Measurements from ENCODE around the gene LHX3. TPM values are rescaled to one million over a fixed set of nuclear protein-coding genes. Genes with fewer than 3 reads are reported as not detected.

LHX3 gene
- total RNA-seq, 1 donor: not detected

DNA sequence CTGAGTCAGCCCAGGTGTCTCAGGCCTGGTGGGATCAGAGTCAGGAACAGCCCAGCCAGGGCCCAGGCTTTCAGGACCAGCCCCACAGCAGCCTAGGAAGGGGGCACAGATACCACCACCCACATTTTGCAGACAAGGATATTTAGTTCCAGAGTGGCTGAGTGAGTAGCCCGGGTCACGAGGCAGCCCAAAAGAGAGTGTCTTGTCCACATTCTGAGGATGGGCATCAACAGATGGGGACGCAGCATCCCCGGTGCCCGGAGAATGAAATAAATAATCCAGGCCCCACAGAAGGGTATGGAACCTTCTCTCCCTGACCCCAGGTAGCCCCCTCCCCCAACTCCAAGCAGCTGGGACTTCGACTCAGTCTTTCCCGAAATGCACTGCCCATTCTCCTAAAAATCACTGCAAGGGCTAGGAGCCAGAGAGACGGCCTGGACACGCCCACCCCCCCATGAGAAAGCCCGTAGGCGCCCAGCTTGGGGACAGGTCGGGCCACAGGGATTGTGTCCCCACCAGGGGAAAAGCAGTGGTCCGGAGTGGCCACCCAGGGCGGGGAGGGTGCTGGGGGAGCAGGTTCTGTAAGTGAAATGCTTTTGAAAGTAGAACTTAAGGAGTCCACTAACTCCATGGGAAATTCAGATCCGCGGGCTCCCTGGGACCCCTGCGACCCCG is 6.9 kb downstream of the LHX3 start:
- Histone ChIP-seq H3K4me1 (ENCODE audit: insufficient read depth, low read length) (no peaks in the 10 kb centered on the region), H3K9me3 (ENCODE audit: low read depth, low read length) (no peaks in the 10 kb centered on the region), H3K4me3 (ENCODE audit: low read length) (no peak overlapping the region), H3K27me3 (ENCODE audit: insufficient read depth, low read length) (peaks cover 59% of the 10 kb centered on the region)

DNA sequence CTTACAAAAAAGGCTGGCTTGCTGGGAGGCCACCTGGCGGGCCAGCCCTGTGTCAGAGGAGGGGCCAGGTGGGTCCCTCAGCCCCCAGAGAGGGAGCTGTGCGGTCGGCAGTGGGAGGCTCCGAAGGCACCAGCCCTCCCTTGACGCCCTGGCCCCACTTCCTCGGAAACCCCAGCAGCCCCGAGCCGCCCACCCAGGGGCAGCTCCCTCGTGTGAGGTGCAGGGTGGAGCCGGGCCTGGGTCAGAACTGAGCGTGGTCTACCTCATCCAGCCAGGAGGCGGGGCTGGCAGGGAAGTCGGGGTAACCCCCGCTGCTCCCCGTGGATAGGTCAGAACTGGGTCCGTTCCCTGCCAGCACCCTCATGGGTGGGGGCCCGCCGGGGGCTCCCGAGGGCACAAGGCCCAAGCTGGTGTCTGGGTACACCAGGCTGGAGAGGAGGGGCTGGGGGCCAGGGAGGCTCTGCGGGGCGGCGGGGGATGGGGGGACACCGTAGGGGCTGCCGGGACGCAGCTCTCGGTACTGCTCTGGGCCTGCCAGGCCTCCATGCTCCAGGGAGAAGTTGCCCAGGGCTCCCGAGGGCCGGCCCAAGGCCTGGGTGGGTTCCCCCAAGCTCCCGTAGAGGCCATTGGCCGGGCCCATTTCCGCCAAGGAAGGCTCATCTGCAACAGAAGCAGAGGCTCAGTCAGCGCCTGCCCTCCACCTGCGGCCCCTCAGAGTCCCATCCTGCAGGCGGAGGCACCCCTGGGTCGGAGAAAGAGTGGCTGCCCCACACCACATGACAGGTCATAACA is 7.6 kb downstream of the LHX3 start:
- no peaks in the 10 kb centered on the region for H3K9me3 ChIP-seq (ENCODE audit: low read depth, low read length)
- no peaks in the 10 kb centered on the region for H3K4me1 ChIP-seq (ENCODE audit: insufficient read depth, low read length)
- peaks cover 57% of the 10 kb centered on the region for H3K27me3 ChIP-seq (ENCODE audit: insufficient read depth, low read length)
- H3K4me3 ChIP-seq (ENCODE audit: low read length): no peak overlapping the region

DNA sequence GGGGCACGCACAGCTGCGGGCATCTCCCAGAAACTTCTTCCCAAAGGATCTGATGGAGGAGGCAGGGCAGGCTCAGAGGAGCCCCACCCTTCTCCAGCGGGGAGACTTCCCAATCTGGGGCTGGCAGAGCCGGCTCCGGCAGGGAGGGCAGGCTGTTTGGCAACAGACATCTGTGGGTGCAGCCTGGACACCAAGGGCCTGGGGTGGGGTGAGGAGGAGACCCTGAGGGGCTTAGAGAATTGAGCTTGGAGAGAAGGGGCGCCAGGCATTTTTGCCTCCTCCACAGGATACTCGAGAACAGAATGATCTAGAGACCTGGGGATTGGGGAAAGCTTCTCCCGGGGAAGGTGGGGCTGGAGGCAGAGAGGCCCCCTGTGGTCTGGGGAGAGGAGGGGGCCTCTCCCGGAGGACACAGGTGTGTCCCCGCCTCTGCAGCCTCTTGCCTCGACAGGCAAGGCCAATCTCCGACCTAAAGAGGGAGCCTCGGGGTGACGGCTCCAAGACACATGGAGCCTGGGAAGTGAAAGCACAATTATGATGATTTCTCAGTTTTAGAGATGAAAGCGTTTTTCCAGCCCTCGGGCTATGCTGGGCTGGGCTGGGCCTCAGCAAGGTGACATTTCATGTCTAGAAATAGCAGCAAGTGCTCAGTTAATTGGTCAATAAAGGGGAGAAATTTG is 8.4 kb downstream of the LHX3 start:
- H3K4me1 ChIP-seq (ENCODE audit: insufficient read depth, low read length): no peaks in the 10 kb centered on the region
- no peak overlapping the region for H3K4me3 ChIP-seq (ENCODE audit: low read length)
- H3K27me3 ChIP-seq (ENCODE audit: insufficient read depth, low read length): peaks cover 61% of the 10 kb centered on the region
- no peaks in the 10 kb centered on the region for H3K9me3 ChIP-seq (ENCODE audit: low read depth, low read length)

DNA sequence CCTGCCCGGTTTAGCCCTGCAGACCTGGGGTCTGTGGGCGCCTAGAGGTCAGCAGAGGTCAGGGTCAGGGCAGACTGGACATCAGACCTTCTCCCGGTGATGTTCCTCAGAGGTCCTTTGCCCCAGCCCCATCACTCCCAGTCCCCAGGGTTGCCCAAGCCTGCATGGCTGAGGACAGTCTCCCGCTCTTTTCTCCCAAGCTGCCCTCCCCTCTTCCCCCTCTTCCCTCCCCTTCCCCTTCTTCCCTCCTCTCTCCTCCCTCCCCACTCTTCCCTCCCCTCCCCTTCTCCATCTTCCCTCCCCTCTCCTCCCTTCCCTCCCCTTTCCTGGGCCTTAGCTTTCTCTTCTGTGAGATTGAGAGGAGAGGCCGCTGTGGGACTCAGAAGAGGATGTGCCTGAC is 10.4 kb downstream of the LHX3 start:
- Histone ChIP-seq H3K4me3 (ENCODE audit: low read length) (no peak overlapping the region), H3K27me3 (ENCODE audit: insufficient read depth, low read length) (peaks cover 48% of the 10 kb centered on the region), H3K4me1 (ENCODE audit: insufficient read depth, low read length) (no peaks in the 10 kb centered on the region), H3K9me3 (ENCODE audit: low read depth, low read length) (no peaks in the 10 kb centered on the region)

DNA sequence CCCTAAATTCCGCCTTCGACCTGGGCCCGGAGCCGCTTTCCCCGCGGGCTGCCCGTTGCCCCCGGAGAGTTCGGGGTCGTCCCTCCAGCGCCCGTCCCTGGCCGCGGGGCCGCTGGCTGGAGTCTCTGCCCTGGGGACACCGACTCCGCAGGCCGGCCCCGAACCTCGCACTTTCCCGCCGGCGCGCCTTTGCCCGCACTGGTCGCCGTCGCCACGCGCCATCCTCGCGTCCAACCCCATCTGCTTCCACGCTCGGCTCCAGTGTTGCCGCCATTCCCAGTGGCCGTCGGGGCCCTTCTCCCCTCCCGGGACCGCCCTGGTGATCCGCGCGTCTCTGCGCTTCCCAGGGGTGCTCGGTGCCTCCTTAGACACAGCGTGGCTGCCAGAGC is 11.0 kb downstream of the LHX3 start:
- no peak overlapping the region for H3K4me3 ChIP-seq (ENCODE audit: low read length)
- H3K4me1 ChIP-seq (ENCODE audit: insufficient read depth, low read length): no peaks in the 10 kb centered on the region
- H3K9me3 ChIP-seq (ENCODE audit: low read depth, low read length): no peaks in the 10 kb centered on the region
- peaks cover 45% of the 10 kb centered on the region for H3K27me3 ChIP-seq (ENCODE audit: insufficient read depth, low read length)

DNA sequence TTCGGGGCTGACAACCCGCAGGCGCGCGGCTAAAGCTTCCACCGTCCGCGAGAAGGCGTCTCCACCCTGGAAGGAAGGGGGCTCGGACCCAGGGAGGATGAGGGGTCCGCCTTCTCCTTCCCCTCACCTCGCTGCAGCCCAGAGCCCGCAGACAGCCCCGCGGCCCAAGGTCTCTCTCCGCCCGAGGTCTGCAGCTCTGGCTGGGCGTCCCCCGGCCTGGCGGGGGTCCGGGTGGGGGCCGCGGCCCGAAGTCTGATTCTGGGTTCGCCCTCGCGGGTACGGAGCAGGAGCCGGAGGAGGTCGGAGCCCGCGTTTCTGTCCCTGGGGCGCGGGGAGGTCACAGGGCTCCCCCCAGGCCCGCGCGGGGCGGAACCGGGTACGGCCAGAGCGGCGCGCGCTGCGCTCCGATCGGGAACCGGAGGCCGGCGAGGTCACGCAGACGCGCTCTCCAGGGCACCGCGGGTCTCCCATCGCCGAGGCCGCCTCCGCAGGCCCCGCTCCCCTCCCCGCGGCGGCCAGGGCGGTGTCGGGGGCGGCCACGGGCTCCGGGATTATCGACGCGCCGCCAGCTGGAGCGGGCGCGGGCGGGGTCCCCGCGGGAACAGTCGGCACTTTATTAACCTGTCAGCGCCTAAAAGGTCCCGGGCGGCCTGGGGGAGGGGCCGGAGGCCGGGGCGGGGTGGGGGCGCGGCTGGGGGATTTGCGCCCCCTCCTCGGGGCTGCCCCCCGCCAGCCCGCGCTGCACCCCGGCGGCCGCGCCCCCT is 11.6 kb downstream of the LHX3 start:
- H3K27me3 ChIP-seq (ENCODE audit: insufficient read depth, low read length): peaks cover 43% of the 10 kb centered on the region
- no peaks in the 10 kb centered on the region for H3K4me1 ChIP-seq (ENCODE audit: insufficient read depth, low read length)
- H3K9me3 ChIP-seq (ENCODE audit: low read depth, low read length): no peaks in the 10 kb centered on the region
- H3K4me3 ChIP-seq (ENCODE audit: low read length): no peak overlapping the region

DNA sequence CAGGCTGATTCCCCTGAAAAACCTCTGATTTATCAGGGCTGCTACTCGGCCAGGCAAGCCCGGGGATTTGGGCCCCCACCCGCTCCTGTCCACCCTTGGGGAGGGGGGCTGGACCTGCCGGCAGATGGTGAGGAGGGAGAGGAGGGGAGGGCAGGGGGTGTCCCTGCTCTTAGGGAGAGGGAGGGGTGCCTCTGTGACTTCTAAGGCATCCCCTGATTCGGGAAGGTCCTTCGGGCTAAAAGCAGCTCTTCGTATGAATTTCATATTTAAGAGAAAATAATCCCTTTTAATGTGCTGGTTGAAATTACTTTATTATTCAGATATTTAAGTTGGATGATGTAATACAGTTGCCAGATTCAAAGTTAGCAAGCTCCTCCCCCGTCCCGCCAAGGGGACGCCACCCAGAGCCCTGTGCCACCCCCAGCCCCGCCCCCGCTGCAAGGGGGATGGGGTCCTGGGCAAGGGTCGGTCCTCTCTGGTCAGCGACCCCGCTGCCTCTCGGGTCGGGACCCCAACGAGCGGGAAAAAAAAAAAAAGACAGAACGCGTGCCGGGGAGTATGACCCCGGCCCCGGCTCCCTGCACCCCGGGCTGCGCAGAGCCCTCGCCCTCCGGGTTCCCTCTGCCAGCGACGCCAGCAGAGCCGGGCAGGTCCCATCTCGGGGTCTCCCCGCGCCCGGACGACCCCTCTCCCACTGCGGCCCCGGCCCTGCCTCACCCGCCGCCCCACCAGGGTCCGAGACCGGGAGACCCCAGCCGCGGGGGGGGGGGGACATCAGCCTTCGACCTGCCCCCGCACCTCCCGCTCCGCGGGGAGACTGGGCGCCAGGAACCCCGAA is 12.4 kb downstream of the LHX3 start:
- H3K4me3 ChIP-seq (ENCODE audit: low read length): no peak overlapping the region
- no peaks in the 10 kb centered on the region for H3K9me3 ChIP-seq (ENCODE audit: low read depth, low read length)
- no peaks in the 10 kb centered on the region for H3K4me1 ChIP-seq (ENCODE audit: insufficient read depth, low read length)
- peaks cover 36% of the 10 kb centered on the region for H3K27me3 ChIP-seq (ENCODE audit: insufficient read depth, low read length)

DNA sequence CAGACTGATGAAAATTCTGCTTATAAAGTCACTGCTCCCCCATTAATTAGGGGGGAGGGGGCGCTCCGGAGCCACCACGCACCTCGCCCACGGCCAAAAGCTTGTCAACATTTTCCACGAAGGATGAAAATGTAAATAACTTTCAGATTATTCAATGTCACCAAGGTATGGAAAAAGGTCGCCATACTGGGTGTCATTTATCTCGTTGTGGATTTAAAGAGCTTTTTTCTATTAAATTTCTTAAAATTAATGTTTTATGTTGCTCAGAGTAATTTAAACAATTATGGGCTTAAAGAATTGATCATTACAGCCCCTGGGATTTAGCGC is 13.0 kb downstream of the LHX3 start:
- Histone ChIP-seq H3K9me3 (ENCODE audit: low read depth, low read length) (no peaks in the 10 kb centered on the region), H3K4me1 (ENCODE audit: insufficient read depth, low read length) (no peaks in the 10 kb centered on the region), H3K4me3 (ENCODE audit: low read length) (no peak overlapping the region), H3K27me3 (ENCODE audit: insufficient read depth, low read length) (peaks cover 34% of the 10 kb centered on the region)

DNA sequence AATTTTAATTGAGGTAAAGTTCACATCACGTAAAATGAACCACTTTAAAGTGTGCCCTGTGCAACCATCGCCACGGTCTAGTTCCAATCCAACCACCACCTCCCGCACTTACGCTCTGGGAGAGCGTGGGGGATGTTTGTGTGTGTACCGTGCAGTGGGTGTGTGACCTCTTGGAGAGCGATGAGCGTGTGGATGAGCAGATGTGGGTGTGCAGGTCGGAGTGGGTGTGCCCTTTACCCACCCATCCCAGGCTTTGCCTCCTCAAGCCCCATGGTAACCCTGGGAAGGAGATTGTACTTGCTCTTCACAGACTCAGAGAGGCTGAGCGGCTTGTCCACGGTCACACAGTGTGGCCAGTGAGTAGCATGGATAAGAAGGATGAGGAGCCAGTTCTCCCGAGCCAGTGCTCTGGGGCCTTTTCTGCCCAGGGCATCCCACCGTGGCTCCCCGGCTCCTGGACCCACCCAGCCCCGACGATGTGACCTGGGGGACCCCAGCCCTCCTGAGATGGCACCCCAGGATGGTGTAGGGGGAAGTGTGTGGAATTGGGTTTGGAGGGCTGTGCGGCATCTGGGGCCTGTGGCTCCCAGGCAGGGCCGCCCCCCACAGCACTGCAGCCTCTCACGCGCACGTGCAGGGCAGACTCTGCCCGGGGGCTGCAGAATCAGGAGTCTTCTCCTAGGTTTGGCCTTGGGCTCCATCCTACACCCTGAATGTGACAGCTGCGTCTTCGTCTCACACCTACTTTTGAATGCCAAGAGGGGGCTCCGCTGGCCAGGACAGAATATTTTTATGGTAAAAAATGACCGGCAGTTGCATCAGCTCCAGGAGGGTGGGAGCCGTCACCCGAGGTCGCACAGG is 13.6 kb downstream of the LHX3 start:
- Histone ChIP-seq H3K4me3 (ENCODE audit: low read length) (no peak overlapping the region), H3K27me3 (ENCODE audit: insufficient read depth, low read length) (peaks cover 28% of the 10 kb centered on the region), H3K4me1 (ENCODE audit: insufficient read depth, low read length) (no peaks in the 10 kb centered on the region), H3K9me3 (ENCODE audit: low read depth, low read length) (no peaks in the 10 kb centered on the region)

DNA sequence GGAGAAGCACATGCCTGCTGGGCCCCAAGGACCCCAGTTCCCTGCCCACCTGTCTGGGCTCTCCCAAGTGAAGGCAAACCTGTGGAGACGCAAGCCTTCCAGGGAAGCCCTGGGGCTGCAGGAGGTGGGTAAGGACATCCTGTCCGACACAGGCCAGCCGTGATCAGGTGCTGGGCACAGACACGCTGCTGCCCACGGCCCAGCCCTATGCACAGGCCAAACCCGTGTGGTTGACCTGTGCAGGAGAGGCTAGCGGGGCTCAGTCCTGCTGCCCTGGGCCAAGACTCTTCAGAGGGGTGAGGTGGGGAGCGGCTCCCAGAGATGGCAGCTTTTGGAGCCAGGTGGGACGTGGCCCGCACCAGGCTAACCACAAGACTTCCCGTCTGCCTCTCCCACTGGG is 14.3 kb downstream of the LHX3 start:
- Histone ChIP-seq H3K27me3 (ENCODE audit: insufficient read depth, low read length) (peaks cover 22% of the 10 kb centered on the region), H3K9me3 (ENCODE audit: low read depth, low read length) (no peaks in the 10 kb centered on the region), H3K4me1 (ENCODE audit: insufficient read depth, low read length) (no peaks in the 10 kb centered on the region), H3K4me3 (ENCODE audit: low read length) (no peak overlapping the region)

DNA sequence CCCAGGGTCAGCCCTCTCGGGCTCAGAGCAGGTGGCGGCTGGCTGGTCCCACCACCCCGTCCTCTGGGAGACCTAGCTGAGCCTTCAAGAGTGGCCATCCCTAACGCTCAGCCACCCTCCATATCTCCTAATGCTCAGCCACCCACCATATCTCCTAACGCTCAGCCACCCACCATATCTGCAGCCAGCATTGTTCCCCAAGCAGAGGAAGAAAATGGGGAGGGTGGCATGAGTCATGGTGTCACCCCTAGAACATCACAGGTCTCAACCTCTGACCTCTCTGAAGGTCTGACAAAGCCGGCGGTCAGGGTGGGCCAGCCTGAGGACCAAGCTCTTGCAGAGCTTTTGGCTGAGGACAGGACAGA is 14.7 kb downstream of the LHX3 start:
- H3K4me1 ChIP-seq (ENCODE audit: insufficient read depth, low read length): no peaks in the 10 kb centered on the region
- no peaks in the 10 kb centered on the region for H3K9me3 ChIP-seq (ENCODE audit: low read depth, low read length)
- H3K27me3 ChIP-seq (ENCODE audit: insufficient read depth, low read length): peaks cover 22% of the 10 kb centered on the region
- no peak overlapping the region for H3K4me3 ChIP-seq (ENCODE audit: low read length)

DNA sequence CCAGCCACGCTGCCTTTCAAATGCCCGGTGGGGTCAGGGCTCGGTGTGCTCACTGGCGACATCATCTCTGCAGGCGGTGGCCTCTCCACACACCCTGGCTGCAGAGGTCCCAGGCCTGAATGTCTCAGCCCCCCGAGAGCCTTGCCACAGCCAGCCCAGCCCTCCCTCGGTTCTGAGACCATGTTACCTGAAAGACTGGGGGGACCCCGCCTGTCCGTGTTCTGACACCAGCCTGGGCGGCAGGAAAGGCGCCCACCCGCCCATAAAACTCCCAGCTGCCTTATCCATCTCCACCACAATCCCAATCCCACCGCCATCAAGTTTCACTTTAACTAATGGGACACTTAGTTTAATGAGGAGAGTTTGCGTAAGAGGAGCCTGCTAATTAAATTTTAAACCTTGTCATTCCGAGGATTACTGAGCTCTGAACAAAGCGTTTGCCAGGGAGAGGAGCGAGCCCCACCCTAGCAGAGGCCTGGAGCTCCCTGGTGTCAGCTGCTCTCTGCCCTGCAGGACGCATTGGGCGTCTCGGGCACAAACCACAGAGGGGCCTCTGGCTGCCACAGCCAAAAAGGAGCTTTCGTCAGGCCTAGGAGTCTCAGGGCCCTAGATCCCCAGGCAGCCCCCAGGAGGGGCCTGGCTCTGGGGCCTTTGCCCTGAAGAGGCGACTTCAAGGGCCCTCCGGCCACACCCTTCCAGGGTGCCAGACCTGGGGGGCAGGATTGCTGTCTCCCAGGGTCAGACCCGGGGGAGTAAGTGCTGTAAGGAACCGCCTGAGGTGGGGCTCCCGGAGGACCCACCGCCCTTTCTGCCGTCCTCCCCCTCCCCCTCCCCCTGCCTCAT is 15.3 kb downstream of the LHX3 start:
- H3K27me3 ChIP-seq (ENCODE audit: insufficient read depth, low read length): peaks cover 18% of the 10 kb centered on the region
- H3K4me3 ChIP-seq (ENCODE audit: low read length): no peak overlapping the region
- no peaks in the 10 kb centered on the region for H3K4me1 ChIP-seq (ENCODE audit: insufficient read depth, low read length)
- no peaks in the 10 kb centered on the region for H3K9me3 ChIP-seq (ENCODE audit: low read depth, low read length)
